PC-9 (cell line): ENCODE measurements around the gene CDK3. TPM values are rescaled to one million over a fixed set of nuclear protein-coding genes. Genes with fewer than 3 reads are reported as not detected.

ENCODE experiments used
- Bru-seq: library from RNA; stranded (reverse); fragments of 400-500 nt; gene quantifications from one replicate; lab custom pipeline; 2021; lab: Mats Ljungman, UMichigan
- BruChase-seq, 2 experiments: library from RNA; stranded (reverse); fragments of 400-500 nt; gene quantifications; one replicate each; lab custom pipeline; 2021; lab: Mats Ljungman, UMichigan
- BruUV-seq: library from RNA; stranded (reverse); fragments of 400-500 nt; replicated peaks from 2 replicates; lab custom pipeline; 2021; lab: Mats Ljungman, UMichigan
- CTCF ChIA-PET: fragments of 300-600 bp; sonication (Branson Sonifier 250); formaldehyde crosslinking; loops from one replicate; lab custom pipeline; 2022; ENCODE audit warnings: antibody characterized with exemption; lab: Charles Lee
- POLR2A ChIA-PET: fragments of 300-600 bp; sonication (Branson Sonifier 250); formaldehyde crosslinking; loops from one replicate; lab custom pipeline; 2022; ENCODE audit warnings: antibody characterized with exemption; ENCODE audit not compliant: unreplicated experiment; lab: Charles Lee
- DNase-seq, 2 experiments: peaks; one replicate each; pipeline versions ENCODE4 v3.0.0 to v3.0.0-alpha.2; 2015 to 2022; ENCODE audit warnings: mixed read lengths in 1 of 2
- H2AFZ ChIP-seq: fragments of 200-600 bp; sonication (generic); 2 replicates; pipeline ENCODE4 v1.8.1; 2017; ENCODE audit warnings: antibody characterized with exemption
- H3F3A ChIP-seq: fragments of 200-600 bp; sonication (generic); 2 replicates; pipeline ENCODE4 v1.8.1; 2017; ENCODE audit warnings: antibody characterized with exemption, mild to moderate bottlenecking, low read depth; ENCODE audit not compliant: insufficient read depth
- H3K27ac ChIP-seq: fragments of 200-600 bp; sonication (generic); 2 replicates; pipeline ENCODE4 v1.6.1; 2016; ENCODE audit warnings: mixed run types
- H3K27me3 ChIP-seq: fragments of 200-600 bp; sonication (generic); 2 replicates; pipeline ENCODE4 v1.6.1; 2016; ENCODE audit warnings: low read depth, mixed run types; ENCODE audit not compliant: insufficient read depth
- H3K36me3 ChIP-seq: fragments of 200-600 bp; sonication (generic); 2 replicates; pipeline ENCODE4 v1.6.1; 2016; ENCODE audit warnings: low read depth, mixed run types
- H3K4me1 ChIP-seq: fragments of 200-600 bp; sonication (generic); replicated peaks from 2 replicates; pipeline ENCODE4 v1.6.1; 2016; ENCODE audit warnings: mixed run types; ENCODE audit not compliant: insufficient read depth
- H3K4me2 ChIP-seq: fragments of 200-600 bp; sonication (generic); 2 replicates; pipeline ENCODE4 v1.6.1; 2017; ENCODE audit warnings: mixed run types
- H3K4me3 ChIP-seq: fragments of 200-600 bp; sonication (generic); 2 replicates; pipeline ENCODE4 v1.6.1; 2016; ENCODE audit warnings: mixed run types
- H3K79me2 ChIP-seq: fragments of 200-600 bp; sonication (generic); 2 replicates; pipeline ENCODE4 v1.6.1; 2017; ENCODE audit warnings: low read depth, mixed run types
- H3K9me2 ChIP-seq: fragments of 200-600 bp; sonication (generic); 2 replicates; pipeline ENCODE4 v1.8.1; 2017; ENCODE audit warnings: mild to moderate bottlenecking; ENCODE audit not compliant: insufficient read depth
- H3K9me3 ChIP-seq: fragments of 200-600 bp; sonication (generic); 2 replicates; pipeline ENCODE4 v1.8.1; 2016; ENCODE audit warnings: low read depth; ENCODE audit not compliant: insufficient read depth
- H4K20me1 ChIP-seq: fragments of 200-600 bp; sonication (generic); 2 replicates; pipeline ENCODE4 v1.8.1; 2017; ENCODE audit not compliant: insufficient read depth
- CTCF ChIP-seq: fragments of 200-600 bp; sonication (generic); conservative IDR thresholded peaks from 2 replicates; pipeline ENCODE4 v1.6.1; 2017; ENCODE audit warnings: mixed run types, antibody characterized with exemption, mild to moderate bottlenecking, moderate library complexity
- EZH2 ChIP-seq: fragments of 200-600 bp; sonication (generic); IDR thresholded peaks from 2 replicates; pipeline ENCODE4 v1.8.0; 2017; ENCODE audit warnings: antibody characterized with exemption, low read depth
- intact Hi-C: fragments of 100-400 bp; cut with micrococcal nuclease; formaldehyde crosslinking; loops from one replicate; pipeline ENCODE4 v1.10.0; 2022; ENCODE audit not compliant: unreplicated experiment
- long read RNA-seq: library from polyadenylated mRNA; stranded (forward); transcript quantifications from one replicate; pipeline ENCODE4 v2.0.0, GENCODE V29; 2022
- total RNA-seq: library from RNA; stranded (reverse); gene quantifications from 2 replicates; pipeline ENCODE4 v1.2.3, GENCODE V29; 2021

The CDK3 gene
- total RNA-seq = 10.3 and 12.3 TPM in 2 replicates
- percentile 54 among the genes with signal in this experiment for Bru-seq, nascent RNA
- BruChase-seq, experiment 1, labeled RNA remaining after a 2-hour chase = percentile 71 among the genes with signal in this experiment
- percentile 79 among the genes with signal in this experiment for BruChase-seq, experiment 2, labeled RNA remaining after a 6-hour chase
- long read RNA-seq, partial matches to known transcripts = 0 of 1 reads
- long read RNA-seq, other reads (novel, unspliced or antisense) = 1 of 1 reads

- no peaks in the 10 kb centered on the region for H3K27me3 ChIP-seq
- H3F3A ChIP-seq = peaks cover 57% of the 10 kb centered on the region
- no peak within 1 kb of the TSS for H3K27ac ChIP-seq
- H4K20me1 ChIP-seq = no peaks in the 10 kb centered on the region
- ChIA-PET POLR2A (interaction anchor here (0.6 kb wide), 1 partner anchor 221 kb away, joined by 3 read pairs; no protein-coding TSS in a partner anchor), CTCF (interaction anchor here (0.6 kb wide), 1 partner anchor 66 kb away, joined by 13 read pairs; no protein-coding TSS in a partner anchor)
- intact Hi-C loops = loop anchor here (10.0 kb wide), 1 partner anchor 226 kb away; a partner anchor contains a TSS
- no peak within 1 kb of the TSS for H2AFZ ChIP-seq
- H3K36me3 ChIP-seq = no peaks in the 10 kb centered on the region
- H3K9me2 ChIP-seq = no peaks in the 10 kb centered on the region
- DNase-seq = no peak
- TF ChIP-seq CTCF (peak; percentile 63), EZH2 (no peak)
- H3K4me1 ChIP-seq = peaks cover 44% of the 10 kb centered on the region
- no peaks in the 10 kb centered on the region for H3K9me3 ChIP-seq
- no TSS peak for BruUV-seq
- no peak within 1 kb of the TSS for H3K4me2 ChIP-seq
- H3K79me2 ChIP-seq = no peaks in the 10 kb centered on the region
- no peak within 1 kb of the TSS for H3K4me3 ChIP-seq
Measured at GRCh38 chr17:76000755-76001521, at the start of gene CDK3. Gene CDK3, plus strand, starts transcription at chr17:76000855. Its CDS starts 571 bp downstream, at chr17:76001426.

- no peaks in the 10 kb centered on the region for H3K9me3 ChIP-seq
- TF ChIP-seq CTCF = no peak
- CTCF ChIA-PET = no interaction called here
- H3K27me3 ChIP-seq = no peaks in the 10 kb centered on the region
- H3K79me2 ChIP-seq = no peaks in the 10 kb centered on the region
- POLR2A ChIA-PET = no interaction called here
- no peaks in the 10 kb centered on the region for H4K20me1 ChIP-seq
- H3K9me2 ChIP-seq = no peaks in the 10 kb centered on the region
- H3K27ac ChIP-seq = no peak overlapping the region
- no peak for DNase-seq
- H3K4me2 ChIP-seq = no peak overlapping the region
- peaks cover 3% of the 10 kb centered on the region; the same call in 1 of the 2 replicates for H3F3A ChIP-seq
- H3K4me3 ChIP-seq = no peak overlapping the region
- peaks cover 49% of the 10 kb centered on the region for H3K36me3 ChIP-seq
- intact Hi-C loops = no loop called here
- BruUV-seq = no TSS peak
- H2AFZ ChIP-seq = no peak overlapping the region
- H3K4me1 ChIP-seq = no peaks in the 10 kb centered on the region
Measured at GRCh38 chr17:75950855-75951554, 49.6 kb upstream of the CDK3 start.
